Measurements from ENCODE around the gene MRPL54.

The MRPL54 gene

GRCh38 chr19:3785451-3785937, 23.0 kb downstream of the MRPL54 start:
- no peak for DNase-seq (ENCODE audit: low read depth in 2 of 2)

- DNase-seq (ENCODE audit: low read depth in 2 of 2): no peak
These were observed 23.7 kb downstream of the MRPL54 start, which contains the start of gene MATK for GRCh38 chr19:3785938-3786824. Gene MATK (minus strand): TSS chr19:3786381. CDS start chr19:3785135, 1,246 bp downstream.

GRCh38 chr19:3788996-3789778, 26.7 kb downstream of the MRPL54 start:
- peak; percentile 10 to 20 for DNase-seq (ENCODE audit: low read depth in 2 of 2)

- no peak for DNase-seq (ENCODE audit: low read depth in 2 of 2)
These were observed 27.8 kb downstream of the MRPL54 start for GRCh38 chr19:3790209-3790734.

GRCh38 chr19:3790941-3791340, 28.5 kb downstream of the MRPL54 start:
- no peak for DNase-seq (ENCODE audit: low read depth in 2 of 2)

GRCh38 chr19:3792114-3792513, 29.6 kb downstream of the MRPL54 start:
- DNase-seq (ENCODE audit: low read depth in 2 of 2): no peak

- DNase-seq (ENCODE audit: low read depth in 2 of 2): no peak
These were observed 31.3 kb downstream of the MRPL54 start for GRCh38 chr19:3793799-3794198.

- no peak for DNase-seq (ENCODE audit: low read depth in 2 of 2)
These were observed 33.9 kb downstream of the MRPL54 start for GRCh38 chr19:3796358-3796757.

- DNase-seq (ENCODE audit: low read depth in 2 of 2): no peak
These were observed 35.7 kb downstream of the MRPL54 start for GRCh38 chr19:3798137-3798536.

- DNase-seq (ENCODE audit: low read depth in 2 of 2): no peak
These were observed 38.5 kb downstream of the MRPL54 start for GRCh38 chr19:3800996-3801395.

- peak; percentile 32 to 39 for DNase-seq (ENCODE audit: low read depth in 2 of 2)
These were observed 39.1 kb downstream of the MRPL54 start for GRCh38 chr19:3801412-3802096.

GRCh38 chr19:3803114-3803888, 40.8 kb downstream of the MRPL54 start:
- DNase-seq (ENCODE audit: low read depth in 2 of 2): no peak

GRCh38 chr19:3803986-3804385, 41.5 kb downstream of the MRPL54 start:
- no peak for DNase-seq (ENCODE audit: low read depth in 2 of 2)

- DNase-seq (ENCODE audit: low read depth in 2 of 2): no peak
These were observed 41.9 kb downstream of the MRPL54 start for GRCh38 chr19:3804429-3804828.

GRCh38 chr19:3805859-3806258, 43.4 kb downstream of the MRPL54 start:
- no peak for DNase-seq (ENCODE audit: low read depth in 2 of 2)

GRCh38 chr19:3807131-3807480, 44.6 kb downstream of the MRPL54 start:
- no peak for DNase-seq (ENCODE audit: low read depth in 2 of 2)

- DNase-seq (ENCODE audit: low read depth in 2 of 2): no peak
These were observed 45.3 kb downstream of the MRPL54 start for GRCh38 chr19:3807574-3808354.

- no peak for DNase-seq (ENCODE audit: low read depth in 2 of 2)
These were observed 46.1 kb downstream of the MRPL54 start for GRCh38 chr19:3808420-3809143.

GRCh38 chr19:3809881-3810707, 47.6 kb downstream of the MRPL54 start:
- no peak for DNase-seq (ENCODE audit: low read depth in 2 of 2)

All from stimulated activated CD8-positive, alpha-beta memory T cell treated with anti-CD3 and anti-CD28 coated beads, Interleukin-2, amount 100 ng/mL, for 1 hour (primary cell).